HG02571 (cell line): ENCODE data around the gene MRPS27.

Experiments used
- ATAC-seq: cut with Tn5 transposase; IDR thresholded peaks from one replicate; pipeline ENCODE4 v1.9.1; 2021; ENCODE audit warnings: mild to moderate bottlenecking, moderate library complexity; ENCODE audit not compliant: unreplicated experiment

Gene MRPS27

GRCh38 chr5:72319976-72320752, at the start of gene MRPS27, which contains the start of gene PTCD2:
Gene MRPS27 (minus strand): TSS chr5:72320240. CDS start chr5:72320221, 19 bp downstream.
Gene PTCD2 (plus strand): TSS chr5:72320373. CDS start chr5:72320383, 10 bp downstream.
- ATAC-seq: peak; percentile 98

- no peak for ATAC-seq
Measured at GRCh38 chr5:72369711-72370110, 49.7 kb upstream of the MRPS27 start.

- ATAC-seq: no peak
Measured at GRCh38 chr5:72369301-72369700, 49.3 kb upstream of the MRPS27 start.

- no peak for ATAC-seq
Measured at GRCh38 chr5:72368271-72368670, 48.2 kb upstream of the MRPS27 start.

- peak; percentile 71 for ATAC-seq
Measured at GRCh38 chr5:72366324-72366976, 46.4 kb upstream of the MRPS27 start.

- ATAC-seq: no peak
Measured at GRCh38 chr5:72364951-72365350, 44.9 kb upstream of the MRPS27 start.

GRCh38 chr5:72364171-72364570, 44.1 kb upstream of the MRPS27 start:
- no peak for ATAC-seq

GRCh38 chr5:72363166-72363802, 43.2 kb upstream of the MRPS27 start:
- ATAC-seq: no peak

GRCh38 chr5:72359886-72360285, 39.8 kb upstream of the MRPS27 start:
- ATAC-seq: no peak

- no peak for ATAC-seq
Measured at GRCh38 chr5:72358925-72359324, 38.9 kb upstream of the MRPS27 start.

- ATAC-seq: no peak
Measured at GRCh38 chr5:72356361-72356760, 36.3 kb upstream of the MRPS27 start.

- no peak for ATAC-seq
Measured at GRCh38 chr5:72355706-72356299, 35.8 kb upstream of the MRPS27 start.

GRCh38 chr5:72353046-72353445, 33.0 kb upstream of the MRPS27 start:
- ATAC-seq: no peak

GRCh38 chr5:72352616-72353015, 32.6 kb upstream of the MRPS27 start:
- no peak for ATAC-seq

GRCh38 chr5:72351376-72351775, 31.3 kb upstream of the MRPS27 start:
- no peak for ATAC-seq

GRCh38 chr5:72347801-72348308, 27.8 kb upstream of the MRPS27 start:
- no peak for ATAC-seq

GRCh38 chr5:72346398-72346797, 26.4 kb upstream of the MRPS27 start:
- no peak for ATAC-seq

GRCh38 chr5:72338689-72339209, 18.7 kb upstream of the MRPS27 start:
- no peak for ATAC-seq

GRCh38 chr5:72337159-72337558, 17.1 kb upstream of the MRPS27 start:
- no peak for ATAC-seq

- no peak for ATAC-seq
Measured at GRCh38 chr5:72330712-72331111, 10.7 kb upstream of the MRPS27 start.

- ATAC-seq: no peak
Measured at GRCh38 chr5:72328172-72328571, 8.1 kb upstream of the MRPS27 start.
